ENCODE results near the gene RHOF. TPM values are rescaled to one million over a fixed set of nuclear protein-coding genes. Genes with fewer than 3 reads are reported as not detected.

The RHOF gene
- total RNA-seq, 1 experiment from 2014 or later, result 232 TPM

DNA sequence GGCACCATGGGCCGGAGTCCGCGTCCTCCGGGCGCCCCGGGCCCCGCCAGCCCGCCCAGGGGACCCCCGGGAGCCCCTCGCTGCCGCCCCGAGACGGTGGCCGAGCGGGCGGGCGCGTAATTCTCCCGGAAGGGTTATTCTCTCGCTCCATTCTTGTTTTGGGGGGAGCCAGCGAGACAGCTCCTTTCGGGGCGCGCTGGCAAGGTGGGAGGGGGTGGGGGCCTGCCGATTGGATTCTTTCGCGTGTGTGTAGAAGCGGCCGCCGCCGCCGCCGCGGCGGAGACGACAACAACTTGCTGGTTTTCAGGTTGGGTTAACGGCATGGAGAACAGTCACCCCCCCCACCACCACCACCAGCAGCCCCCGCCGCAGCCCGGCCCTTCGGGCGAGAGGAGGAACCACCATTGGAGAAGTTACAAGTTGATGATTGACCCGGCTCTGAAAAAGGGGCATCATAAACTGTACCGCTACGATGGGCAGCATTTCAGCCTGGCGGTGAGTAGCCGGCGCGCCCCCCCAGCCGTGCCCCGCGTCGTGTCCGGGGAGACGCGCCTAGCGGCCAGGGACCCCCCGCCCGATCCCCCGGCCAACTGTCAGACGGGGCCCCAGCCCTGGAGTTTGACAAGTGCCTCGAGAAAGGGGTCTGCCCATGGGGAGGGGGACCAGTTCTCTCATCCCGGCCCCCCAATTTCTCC is 11.1 kb upstream of the RHOF start:
- TF ChIP-seq, protein P1, sequence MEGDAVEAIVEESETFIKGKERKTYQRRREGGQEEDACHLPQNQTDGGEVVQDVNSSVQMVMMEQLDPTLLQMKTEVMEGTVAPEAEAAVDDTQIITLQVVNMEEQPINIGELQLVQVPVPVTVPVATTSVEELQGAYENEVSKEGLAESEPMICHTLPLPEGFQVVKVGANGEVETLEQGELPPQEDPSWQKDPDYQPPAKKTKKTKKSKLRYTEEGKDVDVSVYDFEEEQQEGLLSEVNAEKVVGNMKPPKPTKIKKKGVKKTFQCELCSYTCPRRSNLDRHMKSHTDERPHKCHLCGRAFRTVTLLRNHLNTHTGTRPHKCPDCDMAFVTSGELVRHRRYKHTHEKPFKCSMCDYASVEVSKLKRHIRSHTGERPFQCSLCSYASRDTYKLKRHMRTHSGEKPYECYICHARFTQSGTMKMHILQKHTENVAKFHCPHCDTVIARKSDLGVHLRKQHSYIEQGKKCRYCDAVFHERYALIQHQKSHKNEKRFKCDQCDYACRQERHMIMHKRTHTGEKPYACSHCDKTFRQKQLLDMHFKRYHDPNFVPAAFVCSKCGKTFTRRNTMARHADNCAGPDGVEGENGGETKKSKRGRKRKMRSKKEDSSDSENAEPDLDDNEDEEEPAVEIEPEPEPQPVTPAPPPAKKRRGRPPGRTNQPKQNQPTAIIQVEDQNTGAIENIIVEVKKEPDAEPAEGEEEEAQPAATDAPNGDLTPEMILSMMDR (conservative IDR thresholded peaks at IDR 0.05; ENCODE audit: low read depth, low read length), result no peak
- no peak for TF ChIP-seq EZH2 (IDR thresholded peaks at IDR 0.05; ENCODE audit: low read length, unreplicated experiment)
- no peak for TF ChIP-seq EZH2phosphoT487 (IDR thresholded peaks at IDR 0.05; ENCODE audit: borderline replicate concordance, low read length)
- Histone ChIP-seq H2AFZ (ENCODE audit: low read length) (peak overlapping the region; percentile 15; the same call in 1 of the 2 replicates), H3K27me3 (ENCODE audit: low read length) (no peaks in the 10 kb centered on the region), H3K9me2 (replicated peaks; ENCODE audit: low read length) (no peaks in the 10 kb centered on the region), H4K20me1 (ENCODE audit: low read length) (peaks cover 4% of the 10 kb centered on the region; the same call in 1 of the 2 replicates), H3K4me1 (ENCODE audit: insufficient read depth, low read length) (peaks cover 27% of the 10 kb centered on the region), H3K4me2 (ENCODE audit: low read length) (peak overlapping the region; percentile 85), H3K9ac (ENCODE audit: low read length) (peak overlapping the region; percentile 79), H3K9me3 (ENCODE audit: low read length) (no peaks in the 10 kb centered on the region), H3K4me3 (ENCODE audit: low read length) (peak overlapping the region; percentile 71), H3K27ac (ENCODE audit: low read length) (no peak overlapping the region), H3K79me2 (ENCODE audit: low read length) (peaks cover 83% of the 10 kb centered on the region), H3F3A (ENCODE audit: low read length, unreplicated experiment) (no peaks in the 10 kb centered on the region), H3K36me3 (ENCODE audit: low read depth, low read length) (peaks cover 11% of the 10 kb centered on the region; the same call in 1 of the 2 replicates)
- ChIA-PET CTCF (interaction anchor here (0.7 to 2.7 kb wide), 2 partner anchors 10 kb away, joined by 6 to 29 read pairs; no protein-coding TSS in a partner anchor), POLR2A (ENCODE audit: unreplicated experiment) (no interaction called here)
- ATAC-seq (no peak), DNase-seq (peak; percentile 22)
- intact Hi-C loops (cut with micrococcal nuclease), result no loop called here
- no TSS peak for BruUV-seq (replicated peaks)

GRCh38 chr12:121803861-121804416 is 10.5 kb upstream of the RHOF start, which contains the start of gene SETD1B:
Gene SETD1B, plus strand, starts transcription at chr12:121804009. Its CDS starts 729 bp downstream, at chr12:121804738.
- Histone ChIP-seq H3K4me3 (ENCODE audit: low read length) (peak within 1 kb of the TSS; percentile 80), H3K9me2 (replicated peaks; ENCODE audit: low read length) (no peaks in the 10 kb centered on the region), H3K36me3 (ENCODE audit: low read depth, low read length) (peaks cover 11% of the 10 kb centered on the region; the same call in 1 of the 2 replicates), H3K4me2 (ENCODE audit: low read length) (peak within 1 kb of the TSS; percentile 93), H3K79me2 (ENCODE audit: low read length) (peaks cover 81% of the 10 kb centered on the region), H3F3A (ENCODE audit: low read length, unreplicated experiment) (no peaks in the 10 kb centered on the region), H3K4me1 (ENCODE audit: insufficient read depth, low read length) (peaks cover 32% of the 10 kb centered on the region), H3K27ac (ENCODE audit: low read length) (peak within 1 kb of the TSS; percentile 99), H3K9me3 (ENCODE audit: low read length) (no peaks in the 10 kb centered on the region), H4K20me1 (ENCODE audit: low read length) (peaks cover 4% of the 10 kb centered on the region; the same call in 1 of the 2 replicates), H2AFZ (ENCODE audit: low read length) (peak within 1 kb of the TSS; percentile 95), H3K9ac (ENCODE audit: low read length) (peak within 1 kb of the TSS; percentile 99), H3K27me3 (ENCODE audit: low read length) (no peaks in the 10 kb centered on the region)
- TF ChIP-seq EZH2 (IDR thresholded peaks at IDR 0.05; ENCODE audit: low read length, unreplicated experiment) (no peak), EZH2phosphoT487 (IDR thresholded peaks at IDR 0.05; ENCODE audit: borderline replicate concordance, low read length) (no peak)
- TF ChIP-seq, protein P1 (conservative IDR thresholded peaks at IDR 0.05; ENCODE audit: low read depth, low read length), result no peak
- ATAC-seq (peak; percentile 3), DNase-seq (peak; percentile 51)
- intact Hi-C loops (cut with micrococcal nuclease), result no loop called here
- CTCF ChIA-PET, result interaction anchor here (0.7 kb wide), 1 partner anchor 10 kb away, joined by 6 read pairs; no protein-coding TSS in a partner anchor
- POLR2A ChIA-PET (ENCODE audit: unreplicated experiment), result interaction anchor here (1.3 kb wide), 1 partner anchor 20 kb away, joined by 5 read pairs; no protein-coding TSS in a partner anchor
- no TSS peak for BruUV-seq (replicated peaks)

Measured in PC-3 (cell line).